Thyroid gland (tissue), 4 donors: ENCODE measurements around the gene STX8.

ENCODE experiments used
- POLR2A ChIP-seq, 2 donors: fragments of 450-650 bp; IDR thresholded peaks; one replicate each; pipeline ENCODE4 v1.6.1; 2017; ENCODE audit warnings: antibody characterized with exemption in 2 of 2, mild to moderate bottlenecking in 2 of 2, moderate library complexity in 1 of 2
- TF ChIP-seq, protein P1 (sequence below), 6 experiments: fragments of 200-600 bp in 3 of 6; fragments of 450-650 bp in 3 of 6; sonication (generic) in 3 of 6; IDR thresholded peaks; one replicate each; pipeline ENCODE4 v1.5.1; 2016 to 2019; ENCODE audit warnings: antibody characterized with exemption in 6 of 6, mild to moderate bottlenecking in 2 of 6, inconsistent platforms in 1 of 6, moderate library complexity in 1 of 6

DNA sequence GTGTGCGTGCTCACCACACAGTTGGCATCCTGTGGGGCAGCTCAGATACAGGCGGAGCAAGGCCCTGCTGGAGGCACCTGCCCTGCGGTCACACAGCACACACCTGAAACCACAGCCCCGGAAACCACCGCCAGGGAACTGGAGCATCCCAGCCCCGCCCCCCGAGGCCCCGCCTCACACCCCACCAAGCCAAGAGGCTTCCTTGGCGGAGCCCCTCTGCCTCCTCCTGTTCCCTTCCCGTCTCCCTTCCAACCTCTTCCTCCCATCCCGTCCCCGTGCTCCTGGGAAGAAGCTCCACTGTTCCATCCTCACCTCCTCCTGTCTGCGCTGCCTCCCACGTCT, 348.9 kb downstream of the STX8 start:
- TF ChIP-seq, protein P1, sequence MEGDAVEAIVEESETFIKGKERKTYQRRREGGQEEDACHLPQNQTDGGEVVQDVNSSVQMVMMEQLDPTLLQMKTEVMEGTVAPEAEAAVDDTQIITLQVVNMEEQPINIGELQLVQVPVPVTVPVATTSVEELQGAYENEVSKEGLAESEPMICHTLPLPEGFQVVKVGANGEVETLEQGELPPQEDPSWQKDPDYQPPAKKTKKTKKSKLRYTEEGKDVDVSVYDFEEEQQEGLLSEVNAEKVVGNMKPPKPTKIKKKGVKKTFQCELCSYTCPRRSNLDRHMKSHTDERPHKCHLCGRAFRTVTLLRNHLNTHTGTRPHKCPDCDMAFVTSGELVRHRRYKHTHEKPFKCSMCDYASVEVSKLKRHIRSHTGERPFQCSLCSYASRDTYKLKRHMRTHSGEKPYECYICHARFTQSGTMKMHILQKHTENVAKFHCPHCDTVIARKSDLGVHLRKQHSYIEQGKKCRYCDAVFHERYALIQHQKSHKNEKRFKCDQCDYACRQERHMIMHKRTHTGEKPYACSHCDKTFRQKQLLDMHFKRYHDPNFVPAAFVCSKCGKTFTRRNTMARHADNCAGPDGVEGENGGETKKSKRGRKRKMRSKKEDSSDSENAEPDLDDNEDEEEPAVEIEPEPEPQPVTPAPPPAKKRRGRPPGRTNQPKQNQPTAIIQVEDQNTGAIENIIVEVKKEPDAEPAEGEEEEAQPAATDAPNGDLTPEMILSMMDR (IDR thresholded peaks at IDR 0.05) = no peak
- TF ChIP-seq POLR2A (IDR thresholded peaks at IDR 0.05) = no peak
